ENCODE measurements around the gene XCR1.
A peak's percentile ranks its signal among the peaks of the same experiment; 100 is the strongest.

Gene XCR1

DNA sequence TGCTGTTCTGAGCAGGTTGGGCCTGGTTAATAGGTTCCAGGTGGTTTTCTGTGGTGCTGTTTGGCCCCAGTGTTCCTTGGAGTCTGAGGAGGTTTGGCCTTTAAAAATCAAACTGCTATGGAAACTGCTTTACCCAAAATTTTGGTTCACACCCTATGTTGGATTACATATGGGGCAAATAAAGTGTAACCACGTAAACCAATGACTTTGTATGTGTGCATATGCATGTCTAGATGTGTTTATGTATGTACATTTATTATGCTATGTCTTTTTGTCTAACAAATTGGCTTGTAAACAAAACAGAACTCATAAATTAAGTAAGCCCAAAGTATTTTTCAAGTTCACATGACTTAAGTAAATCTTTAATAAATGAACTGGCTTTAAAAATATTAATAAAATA, 8.9 kb upstream of the XCR1 start:
- Histone ChIP-seq H2BK15ac (ENCODE audit: low read length) (no peak overlapping the region), H3K36me3 (replicated peaks in 1 of 2; ENCODE audit: control insufficient read depth in 2 of 2, insufficient read depth in 2 of 2, low read length in 2 of 2) (no peaks in the 10 kb centered on the region), H2BK120ac (ENCODE audit: low read depth, low read length) (no peak overlapping the region), H2AFZ (ENCODE audit: low read length) (no peak overlapping the region), H4K8ac (ENCODE audit: low read depth, low read length) (no peak overlapping the region), H3K18ac (ENCODE audit: low read length) (no peak overlapping the region), H3K27ac (replicated peaks; ENCODE audit: low read length) (no peak overlapping the region), H3K9ac (ENCODE audit: low read depth, low read length, poor library complexity) (no peak overlapping the region), H3K23ac (ENCODE audit: low read depth, low read length, poor library complexity) (no peak overlapping the region), H3K4ac (ENCODE audit: low read length) (no peak overlapping the region), H3K27me3 (ENCODE audit: control insufficient read depth in 3 of 3, insufficient read depth in 3 of 3, low read depth in 1 of 3, low read length in 3 of 3) (peaks cover 0 to 3% (median 0%) of the 10 kb centered on the region in 3 experiments), H2AK5ac (ENCODE audit: low read depth, low read length) (no peak overlapping the region), H3K4me1 (ENCODE audit: control insufficient read depth in 2 of 2, insufficient read depth in 1 of 2, low read depth in 1 of 2, low read length in 2 of 2) (no peaks in the 10 kb centered on the region), H3K4me3 (ENCODE audit: low read length in 2 of 2) (no peak overlapping the region), H2BK5ac (ENCODE audit: low read length) (no peak overlapping the region), H3K4me2 (ENCODE audit: insufficient read depth, low read length, poor library complexity, severe bottlenecking) (no peak overlapping the region), H2BK12ac (ENCODE audit: low read length) (no peak overlapping the region), H4K91ac (ENCODE audit: low read depth, low read length, poor library complexity) (no peak overlapping the region), H3K79me1 (ENCODE audit: low read depth, low read length) (peaks cover 2% of the 10 kb centered on the region), H3K14ac (ENCODE audit: low read length) (no peak overlapping the region), H3K9me3 (replicated peaks in 1 of 2; ENCODE audit: control insufficient read depth in 2 of 2, insufficient read depth in 1 of 2, low read depth in 1 of 2, low read length in 2 of 2) (peaks cover 0 to 2% of the 10 kb centered on the region in 2 donors)
- no CpG with 5 or more reads among the region's 1 CpG for WGBS, 2 donors (ENCODE audit: extremely low coverage in 2 of 2, insufficient read length in 2 of 2, insufficient replicate concordance in 1 of 2)
- no peak for DNase-seq (ENCODE audit: low spot score)

DNA sequence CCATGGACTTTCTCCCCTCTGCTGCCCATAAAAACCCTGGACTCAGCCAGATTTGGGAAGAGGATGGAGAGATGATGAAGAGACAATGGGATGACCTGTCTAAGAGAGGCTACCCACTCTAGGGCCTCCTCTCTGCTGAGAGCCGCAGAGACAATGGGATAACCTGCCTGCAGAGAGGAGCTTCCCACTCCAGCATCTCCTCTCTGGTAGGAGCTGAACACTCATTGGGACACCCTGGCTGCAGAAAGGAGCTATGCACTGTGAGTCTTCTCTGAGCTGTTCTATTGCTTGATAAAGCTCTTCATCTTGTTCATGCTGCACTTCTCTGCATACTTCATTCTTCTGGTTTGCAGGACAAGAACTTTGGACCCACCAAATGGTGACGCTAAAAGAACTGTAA, 4.5 kb upstream of the XCR1 start:
- Histone ChIP-seq H2BK120ac (ENCODE audit: low read depth, low read length) (no peak overlapping the region), H3K9me3 (replicated peaks in 1 of 2; ENCODE audit: control insufficient read depth in 2 of 2, insufficient read depth in 1 of 2, low read depth in 1 of 2, low read length in 2 of 2) (peaks cover 4 to 5% of the 10 kb centered on the region in 2 donors), H3K4ac (ENCODE audit: low read length) (no peak overlapping the region), H3K9ac (ENCODE audit: low read depth, low read length, poor library complexity) (no peak overlapping the region), H3K27me3 (ENCODE audit: control insufficient read depth in 3 of 3, insufficient read depth in 3 of 3, low read depth in 1 of 3, low read length in 3 of 3) (peaks cover 0 to 3% (median 0%) of the 10 kb centered on the region in 3 experiments), H2BK12ac (ENCODE audit: low read length) (no peak overlapping the region), H3K79me1 (ENCODE audit: low read depth, low read length) (peaks cover 2% of the 10 kb centered on the region), H4K91ac (ENCODE audit: low read depth, low read length, poor library complexity) (no peak overlapping the region), H3K14ac (ENCODE audit: low read length) (no peak overlapping the region), H3K27ac (replicated peaks; ENCODE audit: low read length) (no peak overlapping the region), H3K4me3 (ENCODE audit: low read length in 2 of 2) (no peak overlapping the region), H2BK5ac (ENCODE audit: low read length) (no peak overlapping the region), H2AFZ (ENCODE audit: low read length) (no peak overlapping the region), H2AK5ac (ENCODE audit: low read depth, low read length) (no peak overlapping the region), H2BK15ac (ENCODE audit: low read length) (no peak overlapping the region), H3K23ac (ENCODE audit: low read depth, low read length, poor library complexity) (no peak overlapping the region), H3K36me3 (replicated peaks in 1 of 2; ENCODE audit: control insufficient read depth in 2 of 2, insufficient read depth in 2 of 2, low read length in 2 of 2) (no peaks in the 10 kb centered on the region), H3K4me2 (ENCODE audit: insufficient read depth, low read length, poor library complexity, severe bottlenecking) (no peak overlapping the region), H3K4me1 (ENCODE audit: control insufficient read depth in 2 of 2, insufficient read depth in 1 of 2, low read depth in 1 of 2, low read length in 2 of 2) (no peaks in the 10 kb centered on the region), H4K8ac (ENCODE audit: low read depth, low read length) (no peak overlapping the region), H3K18ac (ENCODE audit: low read length) (no peak overlapping the region)
- no CpG with 5 or more reads among the region's 2 CpGs for WGBS, 2 donors (ENCODE audit: extremely low coverage in 2 of 2, insufficient read length in 2 of 2, insufficient replicate concordance in 1 of 2)
- no peak for DNase-seq (ENCODE audit: low spot score)

GRCh38 chr3:46031269-46031668, 4.0 kb upstream of the XCR1 start:
- Histone ChIP-seq H3K9me3 (replicated peaks in 1 of 2; ENCODE audit: control insufficient read depth in 2 of 2, insufficient read depth in 1 of 2, low read depth in 1 of 2, low read length in 2 of 2) (peaks cover 4 to 5% of the 10 kb centered on the region in 2 donors), H2BK15ac (ENCODE audit: low read length) (no peak overlapping the region), H2BK120ac (ENCODE audit: low read depth, low read length) (no peak overlapping the region), H3K4me3 (ENCODE audit: low read length in 2 of 2) (no peak overlapping the region), H4K8ac (ENCODE audit: low read depth, low read length) (no peak overlapping the region), H2BK12ac (ENCODE audit: low read length) (no peak overlapping the region), H3K18ac (ENCODE audit: low read length) (peak overlapping the region; percentile 24), H3K4me1 (ENCODE audit: control insufficient read depth in 2 of 2, insufficient read depth in 1 of 2, low read depth in 1 of 2, low read length in 2 of 2) (no peaks in the 10 kb centered on the region), H3K4ac (ENCODE audit: low read length) (no peak overlapping the region), H3K27ac (replicated peaks; ENCODE audit: low read length) (no peak overlapping the region), H3K27me3 (ENCODE audit: control insufficient read depth in 3 of 3, insufficient read depth in 3 of 3, low read depth in 1 of 3, low read length in 3 of 3) (peaks cover 0 to 3% (median 0%) of the 10 kb centered on the region in 3 experiments), H4K91ac (ENCODE audit: low read depth, low read length, poor library complexity) (no peak overlapping the region), H2BK5ac (ENCODE audit: low read length) (no peak overlapping the region), H2AFZ (ENCODE audit: low read length) (no peak overlapping the region), H3K79me1 (ENCODE audit: low read depth, low read length) (peaks cover 2% of the 10 kb centered on the region), H3K4me2 (ENCODE audit: insufficient read depth, low read length, poor library complexity, severe bottlenecking) (no peak overlapping the region), H3K23ac (ENCODE audit: low read depth, low read length, poor library complexity) (no peak overlapping the region), H3K14ac (ENCODE audit: low read length) (no peak overlapping the region), H3K36me3 (replicated peaks in 1 of 2; ENCODE audit: control insufficient read depth in 2 of 2, insufficient read depth in 2 of 2, low read length in 2 of 2) (no peaks in the 10 kb centered on the region), H3K9ac (ENCODE audit: low read depth, low read length, poor library complexity) (no peak overlapping the region), H2AK5ac (ENCODE audit: low read depth, low read length) (no peak overlapping the region)
- no CpG with 5 or more reads among the region's 4 CpGs for WGBS, 2 donors (ENCODE audit: extremely low coverage in 2 of 2, insufficient read length in 2 of 2, insufficient replicate concordance in 1 of 2)
- DNase-seq (ENCODE audit: low spot score) = no peak

DNA sequence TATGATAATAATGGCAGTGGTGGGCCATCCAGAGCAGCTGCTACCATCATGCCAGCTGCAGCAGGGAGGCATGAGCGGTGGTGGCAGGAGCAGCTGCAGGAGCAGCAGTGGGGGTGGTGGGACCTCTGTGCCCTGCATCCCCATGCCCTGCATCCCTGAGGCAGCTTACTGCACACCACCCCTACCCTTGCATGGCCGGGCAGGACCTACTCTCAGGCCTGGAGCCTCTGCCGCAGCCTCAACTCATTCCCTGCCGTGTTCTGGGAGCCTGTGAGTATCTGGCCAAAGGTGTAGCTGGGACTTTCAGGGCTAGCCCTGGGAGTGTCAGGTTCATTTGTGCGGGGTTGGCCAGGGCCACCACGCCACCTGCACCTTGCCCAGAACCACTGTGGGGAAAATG, 3.3 kb upstream of the XCR1 start:
- H3K79me1 ChIP-seq (ENCODE audit: low read depth, low read length) = peaks cover 2% of the 10 kb centered on the region
- H3K36me3 ChIP-seq (replicated peaks in 1 of 2; ENCODE audit: control insufficient read depth in 2 of 2, insufficient read depth in 2 of 2, low read length in 2 of 2) = no peaks in the 10 kb centered on the region
- no peak overlapping the region for H2BK15ac ChIP-seq (ENCODE audit: low read length)
- H3K4ac ChIP-seq (ENCODE audit: low read length) = no peak overlapping the region
- peak overlapping the region; percentile 14 for H3K18ac ChIP-seq (ENCODE audit: low read length)
- no peak overlapping the region for H2BK12ac ChIP-seq (ENCODE audit: low read length)
- H4K91ac ChIP-seq (ENCODE audit: low read depth, low read length, poor library complexity) = no peak overlapping the region
- no peak overlapping the region for H4K8ac ChIP-seq (ENCODE audit: low read depth, low read length)
- H2AK5ac ChIP-seq (ENCODE audit: low read depth, low read length) = peak overlapping the region; percentile 12
- H3K9me3 ChIP-seq (replicated peaks in 1 of 2; ENCODE audit: control insufficient read depth in 2 of 2, insufficient read depth in 1 of 2, low read depth in 1 of 2, low read length in 2 of 2) = peaks cover 4 to 5% of the 10 kb centered on the region in 2 donors
- no peaks in the 10 kb centered on the region for H3K4me1 ChIP-seq (ENCODE audit: control insufficient read depth in 2 of 2, insufficient read depth in 1 of 2, low read depth in 1 of 2, low read length in 2 of 2)
- no peak for DNase-seq (ENCODE audit: low spot score)
- H3K23ac ChIP-seq (ENCODE audit: low read depth, low read length, poor library complexity) = peak overlapping the region; percentile 34
- H2AFZ ChIP-seq (ENCODE audit: low read length) = no peak overlapping the region
- H3K4me3 ChIP-seq (ENCODE audit: low read length in 2 of 2) = no peak overlapping the region
- H3K14ac ChIP-seq (ENCODE audit: low read length) = peak overlapping the region; percentile 14
- no peak overlapping the region for H3K4me2 ChIP-seq (ENCODE audit: insufficient read depth, low read length, poor library complexity, severe bottlenecking)
- no peak overlapping the region for H3K27ac ChIP-seq (replicated peaks; ENCODE audit: low read length)
- no peak overlapping the region for H2BK5ac ChIP-seq (ENCODE audit: low read length)
- peaks cover 0 to 3% (median 0%) of the 10 kb centered on the region in 3 experiments for H3K27me3 ChIP-seq (ENCODE audit: control insufficient read depth in 3 of 3, insufficient read depth in 3 of 3, low read depth in 1 of 3, low read length in 3 of 3)
- WGBS, 2 donors (ENCODE audit: extremely low coverage in 2 of 2, insufficient read length in 2 of 2, insufficient replicate concordance in 1 of 2) = no CpG with 5 or more reads among the region's 6 CpGs
- no peak overlapping the region for H2BK120ac ChIP-seq (ENCODE audit: low read depth, low read length)
- peak overlapping the region; percentile 13 for H3K9ac ChIP-seq (ENCODE audit: low read depth, low read length, poor library complexity)

All from neuronal stem cell (in vitro differentiated cells).